GM15510 (cell line): ENCODE data around the gene SZT2.

Experiments used
- POLR2A ChIP-seq: IDR thresholded peaks from 3 replicates; pipeline ENCODE4 v1.6.1; 2011; ENCODE audit warnings: borderline replicate concordance; ENCODE audit not compliant: insufficient read length; ENCODE audit errors: extremely low read depth

The SZT2 gene

GRCh38 chr1:43422995-43423671 lies 33.4 kb downstream of the SZT2 start:
- TF ChIP-seq POLR2A = no peak

GRCh38 chr1:43423672-43424550 lies 34.2 kb downstream of the SZT2 start:
- no peak for TF ChIP-seq POLR2A

- no peak for TF ChIP-seq POLR2A
These were observed 35.3 kb downstream of the SZT2 start for GRCh38 chr1:43425045-43425444.

GRCh38 chr1:43426221-43426620 lies 36.5 kb downstream of the SZT2 start:
- no peak for TF ChIP-seq POLR2A

GRCh38 chr1:43427524-43427923 lies 37.8 kb downstream of the SZT2 start:
- TF ChIP-seq POLR2A = no peak

DNA sequence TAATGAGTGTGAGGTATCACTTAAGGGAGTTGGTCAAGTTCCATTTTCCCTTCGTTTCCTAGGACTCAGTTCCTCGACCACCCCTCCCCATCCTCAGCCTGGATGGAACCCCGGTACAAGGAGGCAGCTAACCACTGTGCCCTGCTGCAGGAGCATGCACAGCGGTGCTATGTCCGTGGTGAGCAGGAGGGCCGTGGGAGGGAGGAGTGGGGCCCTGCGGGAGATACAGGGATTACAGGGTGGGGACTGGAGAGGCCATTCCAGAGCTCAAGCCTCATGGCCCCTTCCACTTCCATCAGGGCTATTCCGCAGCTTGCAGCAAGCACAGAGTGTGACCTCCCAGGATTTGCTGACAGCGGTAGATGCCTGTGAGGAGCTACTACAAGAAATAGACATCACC lies 38.2 kb downstream of the SZT2 start:
- no peak for TF ChIP-seq POLR2A

- TF ChIP-seq POLR2A = no peak
These were observed 41.1 kb downstream of the SZT2 start for GRCh38 chr1:43430831-43431230.

DNA sequence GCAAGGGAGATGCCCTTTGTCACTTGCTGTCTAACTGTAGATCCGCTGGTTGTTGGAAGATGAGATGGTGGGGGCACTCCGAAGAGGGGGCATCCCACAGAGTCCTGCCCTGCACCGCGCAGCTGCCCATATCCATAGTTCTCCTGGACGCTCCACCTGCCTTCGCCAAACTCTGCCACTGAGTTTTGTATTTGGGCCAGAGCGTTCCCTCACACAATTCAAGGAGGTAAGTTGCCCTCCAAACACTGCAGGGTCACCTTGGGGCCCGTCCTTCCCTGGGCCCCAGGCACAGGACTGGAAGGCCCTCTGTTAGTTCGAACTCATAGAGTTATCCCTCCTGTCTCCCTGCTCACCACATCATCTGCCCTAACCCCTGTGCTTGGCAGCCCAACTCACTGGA lies 42.0 kb downstream of the SZT2 start:
- no peak for TF ChIP-seq POLR2A

DNA sequence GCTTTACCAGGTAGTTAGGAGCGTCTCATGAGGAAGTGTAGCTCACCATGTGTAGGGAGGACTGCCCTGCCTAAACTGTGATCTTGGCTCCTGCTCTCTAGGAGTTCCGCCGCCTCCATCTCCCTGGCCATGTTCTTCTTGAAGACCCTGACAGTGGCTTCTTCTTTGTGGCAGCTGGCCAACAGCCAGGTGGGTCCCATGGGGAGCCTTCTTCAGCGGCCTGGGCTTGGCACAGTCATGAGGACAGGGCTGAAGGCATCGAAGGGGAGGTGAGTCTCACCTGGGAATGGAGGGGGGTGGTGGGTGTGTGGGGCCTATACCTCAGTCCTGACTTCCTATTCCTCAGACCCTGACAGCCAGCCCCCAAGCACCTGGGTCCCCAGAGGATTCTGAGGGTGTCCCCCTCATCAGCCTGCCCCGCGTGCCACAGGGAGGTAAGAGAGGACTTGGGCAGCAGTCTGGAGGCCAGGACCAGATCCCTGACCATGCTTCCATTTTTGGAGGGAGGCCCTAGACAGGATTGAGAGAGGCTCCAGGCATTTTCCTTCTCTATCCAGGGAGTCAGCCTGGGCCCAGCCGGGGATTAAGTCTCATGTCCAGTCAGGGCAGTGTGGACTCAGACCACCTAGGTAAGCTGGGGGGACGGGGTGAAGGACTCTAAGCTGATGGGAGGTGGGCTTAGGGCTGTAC lies 42.6 kb downstream of the SZT2 start:
- no peak for TF ChIP-seq POLR2A

DNA sequence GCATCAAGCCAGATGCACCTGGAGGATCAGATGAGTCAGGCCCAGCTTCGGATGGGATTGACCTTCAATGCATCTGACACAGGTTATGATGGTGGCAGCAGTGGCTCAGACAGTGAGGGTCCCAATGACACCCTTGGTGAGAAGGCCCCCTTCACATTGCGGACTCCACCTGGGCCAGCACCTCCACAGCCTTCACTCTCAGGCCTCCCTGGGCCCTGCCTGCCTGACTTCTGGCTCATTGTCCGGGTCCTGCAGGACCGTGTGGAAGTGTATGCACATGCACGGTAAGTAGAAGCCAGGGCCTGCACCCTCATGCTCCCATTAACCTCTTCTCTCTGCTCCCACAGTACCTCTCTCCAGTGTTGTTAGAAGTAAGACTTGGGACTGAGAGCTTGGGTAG lies 43.2 kb downstream of the SZT2 start:
- no peak for TF ChIP-seq POLR2A

GRCh38 chr1:43434256-43434655 lies 44.6 kb downstream of the SZT2 start:
- TF ChIP-seq POLR2A = no peak

GRCh38 chr1:43435146-43436145 lies 45.7 kb downstream of the SZT2 start:
- no peak for TF ChIP-seq POLR2A

- TF ChIP-seq POLR2A = no peak
These were observed 46.7 kb downstream of the SZT2 start for GRCh38 chr1:43436371-43436770.
